ENCODE measurements around the gene BICDL1.

The BICDL1 gene

GRCh38 chr12:120131116-120131515 is 142.1 kb downstream of the BICDL1 start:
- DNase-seq = no peak

GRCh38 chr12:120132054-120132836 is 143.2 kb downstream of the BICDL1 start:
- no peak for DNase-seq

- no peak for DNase-seq
These were observed 143.9 kb downstream of the BICDL1 start for GRCh38 chr12:120132863-120133385.

- no peak for DNase-seq
These were observed 145.4 kb downstream of the BICDL1 start for GRCh38 chr12:120134307-120134980.

- DNase-seq = no peak
These were observed 147.2 kb downstream of the BICDL1 start for GRCh38 chr12:120136093-120136770.

- no peak for DNase-seq
These were observed 148.8 kb downstream of the BICDL1 start for GRCh38 chr12:120137833-120138232.

GRCh38 chr12:120138366-120138765 is 149.3 kb downstream of the BICDL1 start:
- DNase-seq = no peak

GRCh38 chr12:120139958-120140357 is 150.9 kb downstream of the BICDL1 start:
- DNase-seq = no peak

GRCh38 chr12:120140603-120141002 is 151.6 kb downstream of the BICDL1 start:
- no peak for DNase-seq

GRCh38 chr12:120141336-120141735 is 152.3 kb downstream of the BICDL1 start:
- peak; percentile 66 to 85 for DNase-seq

- DNase-seq = no peak
These were observed 153.3 kb downstream of the BICDL1 start for GRCh38 chr12:120142231-120142877.
